Measurements from ENCODE around the gene ALS2CL.

The ALS2CL gene

DNA sequence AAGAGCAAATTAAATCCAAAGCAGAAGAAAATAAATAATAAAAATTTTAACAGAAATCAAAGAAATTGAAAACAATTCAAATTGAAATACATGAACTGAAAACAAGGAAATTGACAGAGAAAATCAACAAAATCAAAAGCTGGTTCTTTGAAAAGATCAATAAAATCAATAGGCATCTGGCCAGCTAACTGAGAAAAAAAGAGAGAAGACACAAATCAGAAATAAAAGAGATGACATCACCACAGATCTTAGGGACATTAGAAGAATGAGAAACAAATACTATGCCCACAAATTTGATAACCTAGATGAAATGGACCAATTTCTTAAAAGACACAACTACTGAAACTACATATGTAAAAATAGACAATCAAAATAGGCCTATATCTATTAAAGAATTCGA lies 42.4 kb downstream of the ALS2CL start:
- no peak overlapping the region for H3K4me3 ChIP-seq (ENCODE audit: low read depth, low read length)
- no peak for DNase-seq (ENCODE audit: low read depth)

GRCh38 chr3:46649436-46649835 lies 44.0 kb downstream of the ALS2CL start:
- no peak overlapping the region for H3K4me3 ChIP-seq (ENCODE audit: low read depth, low read length)
- DNase-seq (ENCODE audit: low read depth): no peak

GRCh38 chr3:46648096-46648495 lies 45.4 kb downstream of the ALS2CL start:
- no peak overlapping the region for H3K4me3 ChIP-seq (ENCODE audit: low read depth, low read length)
- DNase-seq (ENCODE audit: low read depth): no peak

DNA sequence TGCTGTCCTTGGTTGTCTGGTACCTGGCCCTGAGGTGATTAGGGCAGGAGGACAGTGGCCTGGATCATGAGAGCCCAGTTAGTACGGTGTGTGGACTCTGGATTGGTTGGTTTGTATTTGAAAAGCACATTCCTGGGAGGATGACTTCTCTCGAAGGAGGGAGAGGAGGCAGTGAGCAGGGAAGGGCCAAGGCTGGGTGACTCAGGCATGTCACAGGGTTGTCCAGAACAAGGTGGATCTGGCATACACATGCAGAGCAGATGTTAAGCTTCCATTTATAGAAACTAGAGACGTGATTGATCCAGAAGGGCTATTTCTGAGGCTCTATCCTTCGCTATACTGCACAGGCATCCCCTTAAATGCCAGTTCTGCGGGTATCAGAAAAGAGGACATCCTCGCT lies 46.8 kb downstream of the ALS2CL start:
- no peak overlapping the region for H3K4me3 ChIP-seq (ENCODE audit: low read depth, low read length)
- DNase-seq (ENCODE audit: low read depth): peak; percentile 17

- no peak for DNase-seq (ENCODE audit: low read depth)
These were observed 49.8 kb downstream of the ALS2CL start for GRCh38 chr3:46643701-46644100.

DNA sequence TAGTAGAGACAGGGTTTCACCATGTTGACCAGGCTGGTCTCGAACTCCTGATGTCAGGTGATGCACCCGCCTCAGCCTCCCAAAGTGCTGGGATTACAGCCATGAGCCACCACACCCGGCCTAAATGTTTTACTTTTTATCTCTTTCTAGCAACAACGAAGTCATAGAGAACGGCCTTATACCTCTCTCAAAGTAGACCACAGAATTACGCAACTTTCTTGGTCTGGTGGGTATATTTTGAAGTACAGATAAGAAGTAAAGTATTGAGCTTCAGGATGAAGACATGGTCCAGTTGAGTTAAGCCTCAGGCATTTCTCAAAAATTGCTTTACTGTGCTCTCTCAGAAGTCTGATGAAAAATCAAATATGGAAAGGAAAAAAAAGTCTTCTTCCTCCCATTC lies 50.5 kb downstream of the ALS2CL start:
- DNase-seq (ENCODE audit: low read depth): no peak
- H3K4me3 ChIP-seq (ENCODE audit: low read depth, low read length): no peak overlapping the region

More at GRCh38 chr3:46643701-46644100, 49.8 kb downstream of the ALS2CL start:
- H3K4me3 ChIP-seq (ENCODE audit: low read depth, low read length): no peak overlapping the region

DNA sequence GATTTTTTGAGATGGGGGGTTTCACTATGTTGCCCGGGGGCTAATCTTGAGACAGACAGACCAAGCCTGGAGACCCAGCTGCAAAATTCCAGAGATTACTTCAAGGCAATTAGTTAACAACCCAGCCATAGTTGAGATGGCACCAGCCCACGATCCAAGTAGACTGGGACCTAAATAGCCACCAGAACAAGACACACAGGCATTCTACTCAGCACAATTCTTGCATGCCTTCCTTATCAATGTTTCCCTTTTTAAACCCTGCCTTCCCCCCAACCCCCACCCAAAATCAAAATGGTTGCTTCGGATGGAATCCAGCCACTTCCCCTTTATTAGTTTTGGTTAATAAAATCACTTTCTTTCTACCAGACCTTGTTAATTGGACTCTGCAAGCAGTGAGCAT lies 52.6 kb downstream of the ALS2CL start:
- no peak overlapping the region for H3K4me3 ChIP-seq (ENCODE audit: low read depth, low read length)
- no peak for DNase-seq (ENCODE audit: low read depth)

GRCh38 chr3:46639221-46639620 lies 54.3 kb downstream of the ALS2CL start:
- no peak for DNase-seq (ENCODE audit: low read depth)

GRCh38 chr3:46634856-46635255 lies 58.6 kb downstream of the ALS2CL start:
- no peak overlapping the region for H3K4me3 ChIP-seq (ENCODE audit: low read depth, low read length)

More at GRCh38 chr3:46639221-46639620, 54.3 kb downstream of the ALS2CL start:
- H3K4me3 ChIP-seq (ENCODE audit: low read depth, low read length): no peak overlapping the region

DNA sequence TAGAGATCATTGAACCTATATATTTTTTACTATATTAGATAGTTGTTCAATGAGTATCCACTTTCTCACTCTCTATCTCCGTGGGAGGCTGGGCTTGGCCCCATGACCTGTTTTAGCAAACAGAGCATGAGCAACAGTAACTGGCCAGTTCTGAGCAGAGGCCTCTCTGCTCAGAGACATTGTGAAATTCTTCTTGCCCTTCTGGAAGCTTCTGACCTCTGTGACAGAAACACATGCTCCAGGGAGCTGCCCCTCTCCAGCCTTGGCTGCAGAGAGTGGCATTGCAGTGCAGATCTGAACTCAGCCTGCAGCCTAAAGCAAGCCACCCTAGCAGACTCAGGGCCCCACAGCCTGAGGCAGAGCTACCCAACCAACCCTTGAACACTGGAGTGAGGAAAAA lies 60.7 kb downstream of the ALS2CL start:
- no peak overlapping the region for H3K4me3 ChIP-seq (ENCODE audit: low read depth, low read length)
- no peak for DNase-seq (ENCODE audit: low read depth)

More at GRCh38 chr3:46634856-46635255, 58.6 kb downstream of the ALS2CL start:
- DNase-seq (ENCODE audit: low read depth): no peak

DNA sequence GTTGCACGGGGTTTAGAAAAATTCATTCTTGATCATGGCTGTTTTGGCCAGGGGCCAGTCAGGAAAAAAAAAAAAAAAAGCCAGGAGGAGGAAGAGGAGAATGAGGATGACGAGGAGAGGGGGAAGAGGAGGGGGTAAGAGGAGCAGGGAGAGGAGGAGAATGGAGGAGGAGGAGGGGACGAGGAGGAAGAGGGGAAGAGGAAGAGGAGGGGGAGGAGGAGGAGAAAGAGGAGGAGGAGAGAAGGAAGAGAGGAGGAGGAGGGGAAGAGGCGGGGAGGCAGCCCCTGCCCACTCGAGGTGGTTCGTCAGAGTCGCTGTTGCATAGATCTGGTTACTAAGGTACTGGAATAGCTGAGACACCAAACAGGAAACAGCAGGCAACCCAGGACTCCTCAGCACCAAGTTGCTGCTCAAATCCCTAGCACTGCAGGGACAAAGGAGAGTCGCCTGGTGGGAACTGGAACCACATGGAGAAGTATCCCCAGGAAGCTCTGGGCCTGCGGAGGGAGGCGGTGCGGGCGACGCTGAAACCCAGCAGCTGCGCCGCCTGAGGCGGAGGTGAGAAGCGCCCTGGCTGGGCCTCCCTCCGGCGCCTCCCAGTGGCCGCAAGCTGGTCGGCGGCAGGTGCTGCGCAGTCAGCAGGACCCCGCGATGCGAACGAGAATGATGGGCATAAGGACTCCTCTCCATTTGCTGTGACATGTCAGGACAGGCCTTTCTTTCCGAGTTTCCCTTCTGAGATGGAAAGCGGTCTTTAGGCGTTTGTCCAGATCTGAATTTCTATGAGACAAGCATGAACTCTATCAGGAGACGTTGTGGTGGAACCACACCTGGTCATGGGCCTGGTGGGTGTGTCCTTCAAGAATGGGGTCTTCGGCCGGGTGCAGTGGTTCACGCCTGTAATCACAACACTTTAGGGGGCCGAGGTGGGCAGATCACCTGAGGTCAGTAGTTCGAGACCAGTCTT lies 63.6 kb downstream of the ALS2CL start:
- peak overlapping the region; percentile 34 for H3K4me3 ChIP-seq (ENCODE audit: low read depth, low read length)
- no peak for DNase-seq (ENCODE audit: low read depth)

- no peak overlapping the region for H3K4me3 ChIP-seq (ENCODE audit: low read depth, low read length)
These were observed 64.5 kb downstream of the ALS2CL start for GRCh38 chr3:46628901-46629369.

DNA sequence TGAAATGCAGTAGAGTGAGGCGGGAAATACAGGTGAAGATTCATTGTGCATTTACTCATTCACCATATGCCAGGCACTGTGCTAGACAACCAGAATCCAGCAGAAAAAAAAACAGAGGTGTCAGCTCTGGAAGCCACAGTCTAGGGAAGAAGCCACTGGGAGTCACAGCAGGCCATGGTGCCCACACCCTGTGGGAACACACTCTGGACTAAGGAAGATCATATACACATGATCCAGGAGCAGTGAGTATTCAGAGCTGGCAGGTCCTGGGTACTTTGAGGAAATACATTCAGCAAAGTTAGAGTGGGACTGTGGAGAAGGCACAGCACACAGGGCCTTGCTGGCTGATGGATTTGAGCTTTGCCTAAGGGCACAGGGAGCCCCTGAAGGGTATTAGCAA lies 66.4 kb downstream of the ALS2CL start:
- no peak overlapping the region for H3K4me3 ChIP-seq (ENCODE audit: low read depth, low read length)
- no peak for DNase-seq (ENCODE audit: low read depth)

More at GRCh38 chr3:46628901-46629369, 64.5 kb downstream of the ALS2CL start:
- DNase-seq (ENCODE audit: low read depth): no peak

DNA sequence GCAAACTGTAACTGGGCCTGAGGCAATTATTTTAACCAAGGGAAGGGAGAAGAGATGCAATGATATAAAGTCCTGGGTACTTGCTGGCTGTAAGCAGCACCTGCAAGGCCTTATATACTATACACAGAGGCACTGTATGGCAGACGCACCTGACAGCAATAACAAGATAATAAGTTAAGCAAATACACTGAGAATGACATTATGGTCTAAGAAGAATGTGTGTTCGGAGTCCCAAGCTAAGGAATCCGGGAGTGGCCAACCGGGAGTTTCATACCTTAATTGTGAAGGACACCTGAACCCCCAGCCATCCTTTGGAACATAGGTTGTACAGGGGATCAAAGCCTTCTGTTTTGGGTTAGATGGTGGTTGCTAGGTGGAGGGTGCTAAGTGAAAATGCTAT lies 67.4 kb downstream of the ALS2CL start:
- DNase-seq (ENCODE audit: low read depth): no peak
- H3K4me3 ChIP-seq (ENCODE audit: low read depth, low read length): no peak overlapping the region

DNA sequence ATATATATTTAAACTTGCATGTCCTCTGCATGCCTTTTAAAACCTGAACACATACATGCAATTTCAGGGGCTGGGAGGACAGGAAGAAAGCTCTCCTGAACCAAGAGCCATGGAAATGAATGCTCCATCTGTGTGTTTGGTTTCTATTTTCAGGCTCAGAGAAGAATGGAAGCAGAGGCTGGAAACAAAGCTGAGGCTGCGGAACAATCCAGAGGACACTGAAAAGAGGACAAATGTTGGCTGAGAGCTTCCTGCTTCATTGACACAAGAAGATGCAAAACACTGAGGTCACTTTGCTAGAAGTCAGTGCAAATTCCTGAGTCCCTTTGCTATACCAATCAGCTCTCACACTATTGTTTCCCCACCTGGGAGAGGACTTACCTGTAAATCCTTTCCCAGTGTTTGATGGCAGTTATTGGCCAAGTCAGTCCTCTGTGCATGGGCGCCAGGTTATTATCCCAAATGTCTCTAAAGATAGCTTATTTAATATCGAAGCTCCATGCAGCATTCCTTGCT lies 68.4 kb downstream of the ALS2CL start:
- H3K4me3 ChIP-seq (ENCODE audit: low read depth, low read length): no peak overlapping the region

DNA sequence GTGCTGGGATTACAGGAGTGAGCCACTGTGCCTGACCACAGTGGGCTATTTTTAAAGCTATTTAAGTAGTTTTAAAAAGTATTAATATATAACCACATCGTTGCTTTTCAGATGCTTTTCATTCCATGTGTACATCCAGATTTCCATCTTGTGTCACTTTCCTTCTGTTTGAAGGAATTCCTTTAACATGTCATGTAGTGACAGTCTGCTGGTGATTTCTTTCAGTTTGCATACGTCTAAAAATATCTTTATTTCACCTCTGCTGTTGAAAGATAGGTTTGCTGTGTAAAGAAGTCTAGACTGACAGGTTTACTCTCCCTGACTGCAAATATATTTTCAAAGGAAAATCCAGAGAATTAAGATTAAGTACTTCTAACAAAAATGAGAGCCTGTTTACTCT lies 68.9 kb downstream of the ALS2CL start:
- H3K4me3 ChIP-seq (ENCODE audit: low read depth, low read length): no peak overlapping the region
- DNase-seq (ENCODE audit: low read depth): no peak

More for the DNA sequence above, 68.4 kb downstream of the ALS2CL start:
- DNase-seq (ENCODE audit: low read depth): no peak

DNA sequence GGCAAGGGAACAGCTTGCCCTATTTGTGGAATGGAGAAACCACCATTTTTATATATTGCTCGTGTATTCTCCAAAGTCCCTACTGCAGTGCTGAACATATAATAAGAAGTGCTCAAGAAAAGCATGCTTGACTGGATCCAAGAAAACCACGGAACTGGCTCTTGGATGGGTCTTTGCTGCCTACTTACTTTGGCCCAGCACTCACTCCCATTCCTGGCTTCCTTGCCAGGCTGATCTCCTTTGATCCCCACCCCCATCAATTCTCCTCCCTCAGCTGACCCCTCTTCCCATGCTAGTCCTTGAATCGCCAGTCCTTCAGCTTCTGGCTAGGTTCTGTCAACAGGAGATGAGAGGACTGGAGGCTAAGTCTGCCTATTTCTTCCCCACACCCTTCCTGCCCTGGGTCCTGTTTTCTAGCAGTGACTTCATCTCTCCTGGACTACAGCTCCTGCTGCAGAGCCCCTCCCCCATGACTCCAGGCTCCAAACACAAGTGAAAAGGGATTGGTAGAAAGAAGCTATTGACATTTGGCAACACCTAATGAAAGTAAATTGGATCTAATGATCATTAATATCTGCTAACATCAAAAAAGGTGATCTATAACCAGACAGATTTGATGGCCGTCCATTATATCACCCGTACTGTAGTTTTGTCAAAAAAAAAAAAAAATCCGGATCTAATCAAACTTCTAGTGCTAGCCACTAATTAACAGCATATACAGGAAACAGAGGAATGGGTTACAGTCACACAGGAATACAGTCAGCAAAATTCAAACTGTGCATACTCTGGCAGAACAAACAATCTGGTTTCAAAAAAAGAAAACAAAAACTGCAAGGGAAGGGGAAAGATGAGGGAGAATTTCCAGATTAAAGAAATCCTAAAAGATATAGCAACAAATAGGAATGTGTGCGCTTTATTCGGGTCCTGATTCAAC lies 73.4 kb downstream of the ALS2CL start:
- no peak overlapping the region for H3K4me3 ChIP-seq (ENCODE audit: low read depth, low read length)
- DNase-seq (ENCODE audit: low read depth): no peak
